A549 treated with GW870086 at 1 μM for 4 hours (cell line): ENCODE data around the gene PAM16. TPM values are rescaled to one million over a fixed set of nuclear protein-coding genes. Genes with fewer than 3 reads are reported as not detected.

ENCODE experiments used
- total RNA-seq: library from RNA; stranded (reverse); fragments of 200-300 nt; extraction: Qiagen RNA extraction; gene quantifications from 5 replicates; pipeline ENCODE4 v1.2.3, GENCODE V29; 2022; ENCODE audit warnings: low read depth

PAM16 gene
- total RNA-seq: 65.2 to 86.3 TPM (median 75.2 TPM) in 5 replicates

GRCh38 chr16:4350787-4351659, at the start of gene PAM16:
Gene PAM16 (minus strand): TSS chr16:4351321. CDS start chr16:4351234, 87 bp downstream.

GRCh38 chr16:4371357-4372000, 20.4 kb upstream of the PAM16 start, which contains the start of gene VASN:
Gene VASN (plus strand): TSS chr16:4371848. CDS start chr16:4380878, 9,030 bp downstream.

GRCh38 chr16:4315186-4316107, 35.7 kb downstream of the PAM16 start, which contains the start of gene GLIS2:
Gene GLIS2 (plus strand): TSS chr16:4316067. CDS start chr16:4332281, 16,214 bp downstream.

Other genes starting within 250 kb of the PAM16 start
- gene ADCY9, start 234.9 kb downstream of the PAM16 start, total RNA-seq: 6.5 to 8.7 TPM (median 6.7 TPM) in 5 replicates
- 0.07 TPM in 2 of 5 replicates, not detected in the others for gene SRL, start 109.2 kb downstream of the PAM16 start, total RNA-seq
- 12.0 to 18.2 TPM (median 16.0 TPM) in 5 replicates for gene TFAP4, start 78.3 kb downstream of the PAM16 start, total RNA-seq
- 19.7 to 28.0 TPM (median 26.5 TPM) in 5 replicates for gene GLIS2, start 35.3 kb downstream of the PAM16 start, total RNA-seq
- gene VASN, start 20.5 kb upstream of the PAM16 start, total RNA-seq: 6.0 to 6.8 TPM (median 6.3 TPM) in 5 replicates
- 10.9 to 19.8 TPM (median 15.9 TPM) in 5 replicates for gene CORO7, start 65.3 kb upstream of the PAM16 start, total RNA-seq
- gene DNAJA3, start 74.5 kb upstream of the PAM16 start, total RNA-seq: 59.8 to 71.8 TPM (median 69.6 TPM) in 5 replicates
- 41.8 to 45.9 TPM (median 44.1 TPM) in 5 replicates for gene NMRAL1, start 123.3 kb upstream of the PAM16 start, total RNA-seq
- gene HMOX2, start 125.1 kb upstream of the PAM16 start, total RNA-seq: 50.9 to 64.8 TPM (median 59.2 TPM) in 5 replicates
- 11.8 to 15.2 TPM (median 13.0 TPM) in 5 replicates for gene CDIP1, start 187.5 kb upstream of the PAM16 start, total RNA-seq
- 0.03 TPM in 3 of 5 replicates, not detected in the others for gene C16orf96, start 205.0 kb upstream of the PAM16 start, total RNA-seq